ENCODE measurements around the gene SIRT4. TPM values are rescaled to one million over a fixed set of nuclear protein-coding genes. Genes with fewer than 3 reads are reported as not detected.
A peak's percentile ranks its signal among the peaks of the same experiment; 100 is the strongest.
"Not testable (repeated sequence)": the region's sequence is repeated elsewhere in the genome, so short reads cannot be mapped to it uniquely, and the experiment has no call there.

SIRT4 gene, protein sequence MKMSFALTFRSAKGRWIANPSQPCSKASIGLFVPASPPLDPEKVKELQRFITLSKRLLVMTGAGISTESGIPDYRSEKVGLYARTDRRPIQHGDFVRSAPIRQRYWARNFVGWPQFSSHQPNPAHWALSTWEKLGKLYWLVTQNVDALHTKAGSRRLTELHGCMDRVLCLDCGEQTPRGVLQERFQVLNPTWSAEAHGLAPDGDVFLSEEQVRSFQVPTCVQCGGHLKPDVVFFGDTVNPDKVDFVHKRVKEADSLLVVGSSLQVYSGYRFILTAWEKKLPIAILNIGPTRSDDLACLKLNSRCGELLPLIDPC
- total RNA-seq, result 0.87 and 3.2 TPM in 2 replicates

DNA sequence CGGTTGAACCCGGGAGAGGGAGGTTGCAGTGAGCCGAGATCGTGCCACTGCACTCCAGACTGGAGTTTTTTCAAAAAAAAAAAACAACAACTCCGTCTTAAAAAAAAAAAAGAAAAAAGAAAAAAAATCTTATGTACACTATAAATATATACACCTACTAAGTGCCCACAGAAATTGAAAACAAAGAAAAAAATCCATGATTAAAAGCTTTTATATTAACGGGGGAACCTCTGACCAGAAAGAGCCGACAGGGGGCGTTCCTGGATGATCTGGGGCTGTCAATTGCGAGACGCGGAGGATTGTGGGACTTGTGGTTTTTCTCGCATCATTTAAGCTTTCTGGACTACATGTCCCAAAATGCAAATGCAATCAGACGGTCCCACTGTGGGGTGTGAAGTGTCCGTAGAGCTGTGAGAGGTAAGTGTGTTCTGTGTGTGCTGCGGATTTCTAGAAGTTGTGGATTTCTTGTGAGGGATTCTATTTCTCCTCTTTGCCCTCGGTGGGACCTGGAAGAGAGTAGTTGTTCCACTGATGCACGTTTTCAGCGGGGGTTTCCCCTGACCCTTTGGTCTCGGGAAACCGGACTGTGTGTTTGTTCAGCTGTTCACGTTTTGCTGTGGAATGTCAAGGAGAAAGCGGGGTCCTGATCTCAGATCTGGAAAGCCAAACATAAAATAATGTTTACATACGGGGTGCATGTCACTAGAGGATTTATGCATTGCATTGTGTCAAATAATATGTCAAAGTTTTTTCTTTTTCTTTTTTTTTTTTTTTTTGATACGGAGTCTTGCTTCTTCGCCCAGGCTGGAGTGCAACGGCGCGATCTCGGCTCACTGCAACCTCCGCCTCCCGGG, at the start of gene SIRT4:
TSS of gene SIRT4 (plus strand) at position 360 of the 854 bp plus-strand sequence. CDS start 1,241 bp downstream, outside the sequence.
- DNase-seq (ENCODE audit: low read depth in 2 of 2), result peak; percentile 95 to 96

DNA sequence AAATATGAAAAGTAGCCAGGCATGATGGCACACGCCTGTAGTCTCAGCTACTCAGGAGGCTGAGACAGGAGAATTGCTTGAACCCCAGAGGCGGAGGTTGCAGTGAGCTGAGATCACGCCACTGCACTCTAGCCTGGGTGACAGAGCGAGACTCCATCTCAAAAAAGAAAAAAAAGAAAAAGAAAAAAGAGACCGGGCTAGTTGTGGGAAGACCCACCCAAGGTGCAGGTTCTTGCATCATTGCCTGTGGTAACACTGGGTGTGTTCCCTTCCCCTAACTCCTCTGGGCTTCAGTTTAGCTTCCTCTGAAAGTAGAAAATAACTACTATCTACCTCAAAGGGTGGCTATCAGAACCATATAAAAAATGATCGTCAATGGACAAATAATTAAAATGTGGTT, 48.8 kb upstream of the SIRT4 start:
- DNase-seq (ENCODE audit: low read depth in 2 of 2), result not testable (repeated sequence)

DNA sequence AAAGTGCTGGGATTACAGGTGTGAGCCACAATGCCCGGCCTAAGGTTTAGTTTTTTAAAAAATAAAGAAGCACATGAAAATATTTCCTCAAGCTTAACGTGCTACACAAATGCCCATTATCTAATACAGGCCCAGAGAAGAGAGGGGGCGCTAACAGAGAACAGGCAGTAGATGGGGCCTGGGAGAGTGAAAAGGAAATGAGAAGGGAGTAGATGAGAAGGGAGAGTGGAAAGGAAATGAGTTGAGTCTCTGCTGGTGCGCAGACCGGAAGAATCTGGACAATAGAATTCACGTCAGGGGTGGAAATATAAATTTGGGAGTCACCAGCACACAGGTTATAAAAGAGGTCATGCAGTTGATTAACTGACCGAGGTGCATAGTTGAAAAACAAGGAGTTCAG, 47.3 kb upstream of the SIRT4 start:
- peak; percentile 96 for DNase-seq (ENCODE audit: low read depth in 2 of 2)

DNA sequence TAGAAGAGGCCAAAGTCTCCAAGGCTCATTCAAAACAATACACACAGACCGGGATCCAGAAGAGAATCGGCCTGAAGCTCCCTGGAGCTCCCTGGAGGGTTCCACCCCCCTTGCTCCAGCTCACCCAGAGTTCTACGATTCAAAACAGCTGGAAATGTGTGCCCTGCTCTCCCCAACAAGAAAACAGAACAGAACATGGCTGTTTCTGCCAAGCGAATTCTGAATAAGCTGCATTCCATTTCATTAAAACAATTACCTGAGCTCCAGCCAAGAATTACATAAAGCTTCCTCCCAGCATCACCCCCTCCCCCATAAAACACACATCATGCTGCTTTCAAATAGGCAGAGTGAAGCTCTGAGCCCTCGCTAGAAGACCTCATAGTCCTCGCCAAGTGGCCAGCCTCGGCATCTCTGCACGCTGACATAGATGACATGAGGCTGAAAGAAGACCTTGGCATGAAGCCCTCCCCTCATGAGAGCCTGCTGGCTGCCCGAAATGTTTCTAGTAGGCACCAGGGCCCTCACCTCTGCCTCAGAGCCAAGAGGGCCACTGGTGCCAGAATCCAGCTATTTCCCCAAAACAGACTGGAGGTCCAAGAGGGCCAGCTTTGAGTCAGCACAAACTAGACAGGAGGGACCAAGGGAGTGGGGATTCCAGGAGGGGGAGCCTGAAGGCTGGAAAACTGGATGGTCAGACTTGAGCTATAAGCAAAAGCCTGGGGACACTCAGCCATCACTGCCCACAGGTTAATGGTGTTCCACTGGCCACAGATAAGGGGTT, 44.9 kb upstream of the SIRT4 start:
- DNase-seq (ENCODE audit: low read depth in 2 of 2), result peak; percentile 97 to 98

DNA sequence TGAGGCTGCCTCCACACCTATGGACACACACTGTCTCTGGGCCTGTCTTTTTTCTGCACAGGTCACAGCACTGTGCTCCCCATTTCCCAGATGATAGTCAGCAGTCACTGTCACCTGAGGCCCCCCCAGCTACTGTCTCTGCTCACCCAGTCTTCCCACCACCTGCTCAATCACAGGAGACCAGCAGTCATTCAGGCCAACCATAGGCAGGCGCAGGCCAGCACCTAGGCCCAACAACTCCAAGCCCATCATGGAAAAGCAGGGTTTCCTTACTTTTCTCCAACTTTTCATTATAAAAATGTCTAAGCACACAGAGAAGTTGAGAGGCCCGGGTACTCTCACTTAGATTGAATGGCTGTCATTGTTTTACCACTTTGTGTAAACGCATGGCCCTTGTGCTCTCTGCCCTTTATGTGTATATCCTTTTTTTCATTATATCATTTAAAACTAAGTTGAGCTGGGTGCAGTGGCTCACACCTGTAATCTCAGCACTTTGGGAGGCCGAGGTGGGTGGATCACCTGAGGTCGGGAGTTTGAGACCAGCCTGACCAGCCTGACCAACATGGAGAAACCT, 43.7 kb upstream of the SIRT4 start:
- no peak for DNase-seq (ENCODE audit: low read depth in 2 of 2)

DNA sequence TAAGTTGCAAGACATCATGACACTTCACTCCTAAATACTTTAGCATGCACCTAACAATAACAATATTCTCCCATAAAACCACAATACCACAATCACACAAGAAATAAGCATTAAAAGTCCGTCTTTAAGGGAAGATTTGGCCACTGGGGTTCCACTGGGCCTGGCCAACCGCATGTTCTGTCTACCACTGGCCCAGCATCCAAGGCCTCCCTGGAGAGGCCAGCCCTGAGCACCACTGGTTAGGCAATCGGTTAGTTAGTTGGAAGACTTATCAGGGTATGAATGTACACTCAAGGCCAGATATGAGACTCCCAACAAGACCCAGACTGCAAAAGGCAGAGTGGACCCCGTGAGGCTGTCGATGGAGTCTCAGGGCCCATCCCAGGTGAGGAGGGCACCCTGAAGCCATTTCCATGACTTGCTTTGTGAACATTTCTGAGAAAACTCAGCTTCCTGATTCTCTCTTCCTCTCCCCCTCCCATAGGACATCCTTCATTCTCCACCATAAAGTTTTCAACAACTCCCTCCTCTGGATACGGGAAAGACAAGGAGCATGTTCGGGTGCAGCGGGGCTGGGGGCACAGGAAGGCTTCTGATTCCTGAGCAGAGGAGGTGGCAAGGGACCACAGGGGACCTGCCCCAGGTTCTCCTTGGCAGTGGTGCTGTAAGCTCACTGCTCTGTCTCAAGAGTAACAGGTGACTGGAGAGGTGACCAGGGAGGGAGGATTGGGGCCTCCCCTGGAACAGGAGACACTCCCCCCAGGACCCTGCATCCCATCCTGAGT, 42.5 kb upstream of the SIRT4 start:
- DNase-seq (ENCODE audit: low read depth in 2 of 2), result peak in 1 of 2 donors; percentile 17

DNA sequence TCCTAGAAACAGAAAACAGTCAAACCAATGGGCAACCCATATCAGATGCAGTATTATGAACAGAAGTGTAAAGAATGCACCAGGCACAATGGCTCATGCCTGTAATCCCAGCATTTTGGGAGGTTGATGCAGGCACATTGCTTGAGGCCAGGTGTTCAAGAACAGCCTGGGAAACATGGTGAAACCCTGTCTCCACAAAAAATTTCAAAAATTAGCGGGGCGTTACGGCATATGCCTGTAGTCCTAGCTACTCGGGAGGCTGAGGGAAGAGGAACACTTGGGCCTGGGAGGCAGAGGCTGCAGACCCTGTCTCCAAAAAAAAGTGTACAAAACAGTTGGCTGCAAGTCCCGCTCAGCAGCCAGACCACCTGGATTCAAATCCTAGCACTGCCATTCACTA, 41.5 kb upstream of the SIRT4 start:
- no peak for DNase-seq (ENCODE audit: low read depth in 2 of 2)

DNA sequence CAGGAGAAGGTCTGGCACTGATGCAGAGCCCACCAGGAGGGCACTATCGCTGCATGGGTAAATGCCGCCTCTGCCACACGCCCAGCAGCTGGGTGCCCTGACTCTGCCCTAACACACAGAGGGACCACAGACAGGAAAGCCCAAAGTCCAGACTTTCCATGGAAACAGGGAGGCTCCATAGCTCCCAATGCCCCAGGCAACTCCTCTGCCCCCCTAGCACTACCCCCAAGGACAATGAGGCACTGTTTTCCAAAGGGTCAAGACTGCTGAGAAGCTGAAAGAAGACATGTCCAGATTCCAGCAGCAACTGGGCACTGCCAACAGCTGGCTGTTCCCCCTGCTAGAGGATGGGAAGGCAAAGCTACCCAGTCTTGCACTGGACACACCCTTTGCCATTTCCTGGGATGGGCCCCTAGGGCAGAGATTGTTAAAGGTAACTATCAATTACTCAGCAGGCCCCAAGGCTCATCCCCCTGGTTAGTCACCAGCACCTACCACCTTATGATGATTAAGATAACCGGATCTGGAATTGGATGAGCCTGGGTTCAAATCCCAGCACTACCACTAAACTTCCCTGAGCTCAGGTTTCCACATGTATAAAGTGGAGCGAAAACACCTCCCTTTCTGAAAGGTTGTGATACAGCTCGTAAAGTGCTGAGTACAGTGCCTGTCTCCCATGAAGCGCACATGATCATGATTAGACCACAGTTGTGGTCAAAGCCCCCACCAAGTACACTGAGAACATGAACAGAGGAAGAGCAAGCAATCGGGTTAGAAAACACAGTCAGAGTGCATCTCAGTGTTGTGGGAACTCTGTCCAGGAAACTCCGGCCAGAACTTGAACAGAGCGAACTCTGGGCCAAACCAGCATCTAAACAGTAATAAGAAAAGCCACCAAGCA, 39.9 kb upstream of the SIRT4 start:
- DNase-seq (ENCODE audit: low read depth in 2 of 2), result peak; percentile 28 to 53

DNA sequence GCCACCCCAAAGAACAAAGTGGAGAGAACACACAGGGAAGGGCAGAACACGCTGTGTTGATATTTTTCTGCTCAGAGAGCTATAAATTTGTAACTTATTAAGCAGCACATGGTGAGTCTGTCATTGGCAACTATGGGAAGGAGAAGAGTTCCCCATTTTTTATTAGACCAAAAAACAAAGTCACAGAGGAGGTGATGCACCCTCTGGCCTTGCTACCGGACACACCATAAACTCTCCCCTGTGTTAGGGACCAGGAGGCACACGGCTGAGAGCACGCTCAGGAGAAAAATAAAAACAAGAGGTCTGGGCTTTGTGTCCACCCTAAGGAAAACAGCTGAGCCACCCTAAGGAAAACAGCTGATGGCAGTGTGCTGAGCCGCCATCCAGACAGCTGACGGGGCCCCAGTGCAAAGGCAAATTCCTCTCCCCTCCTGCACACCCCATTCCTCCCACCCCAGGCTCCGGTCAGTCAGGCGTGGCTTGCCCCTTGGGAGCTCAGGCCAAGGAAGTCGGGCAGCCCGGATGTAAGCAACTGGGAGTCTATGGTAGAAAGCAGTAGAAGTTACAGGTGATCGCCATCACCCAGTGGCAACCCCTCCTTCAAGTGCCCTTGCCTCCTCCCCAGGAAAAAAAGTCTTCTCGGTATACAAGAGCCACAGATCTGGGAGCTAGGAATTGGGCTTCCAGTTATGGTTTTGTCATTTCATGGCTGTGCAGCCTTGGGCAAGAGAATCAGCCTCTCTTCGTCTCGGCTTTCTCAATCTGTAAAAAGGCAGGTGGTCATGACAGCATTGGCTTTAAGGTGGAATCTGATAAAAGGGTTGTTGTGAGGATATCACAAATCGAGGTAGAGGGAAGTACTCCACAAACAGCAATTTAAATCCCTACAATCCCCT, 39.0 kb upstream of the SIRT4 start:
- peak; percentile 15 to 48 for DNase-seq (ENCODE audit: low read depth in 2 of 2)

DNA sequence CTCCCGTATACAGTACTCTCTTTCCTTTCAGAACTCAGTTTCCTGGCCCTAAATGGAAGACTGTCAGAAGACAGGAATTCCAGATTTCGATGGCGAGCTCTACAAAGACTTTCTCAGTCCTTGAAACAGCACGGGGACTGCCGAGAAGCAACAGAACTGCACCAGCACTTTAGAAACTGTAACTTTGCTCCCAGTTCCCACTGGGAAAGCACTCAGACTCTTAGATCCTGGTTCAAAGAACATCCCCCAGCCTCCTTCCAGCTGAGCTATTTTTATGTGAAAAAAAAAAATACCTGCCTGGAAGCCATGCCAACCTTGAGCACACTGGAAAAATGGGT, 38.4 kb upstream of the SIRT4 start:
- DNase-seq (ENCODE audit: low read depth in 2 of 2), result peak; percentile 18 to 43

DNA sequence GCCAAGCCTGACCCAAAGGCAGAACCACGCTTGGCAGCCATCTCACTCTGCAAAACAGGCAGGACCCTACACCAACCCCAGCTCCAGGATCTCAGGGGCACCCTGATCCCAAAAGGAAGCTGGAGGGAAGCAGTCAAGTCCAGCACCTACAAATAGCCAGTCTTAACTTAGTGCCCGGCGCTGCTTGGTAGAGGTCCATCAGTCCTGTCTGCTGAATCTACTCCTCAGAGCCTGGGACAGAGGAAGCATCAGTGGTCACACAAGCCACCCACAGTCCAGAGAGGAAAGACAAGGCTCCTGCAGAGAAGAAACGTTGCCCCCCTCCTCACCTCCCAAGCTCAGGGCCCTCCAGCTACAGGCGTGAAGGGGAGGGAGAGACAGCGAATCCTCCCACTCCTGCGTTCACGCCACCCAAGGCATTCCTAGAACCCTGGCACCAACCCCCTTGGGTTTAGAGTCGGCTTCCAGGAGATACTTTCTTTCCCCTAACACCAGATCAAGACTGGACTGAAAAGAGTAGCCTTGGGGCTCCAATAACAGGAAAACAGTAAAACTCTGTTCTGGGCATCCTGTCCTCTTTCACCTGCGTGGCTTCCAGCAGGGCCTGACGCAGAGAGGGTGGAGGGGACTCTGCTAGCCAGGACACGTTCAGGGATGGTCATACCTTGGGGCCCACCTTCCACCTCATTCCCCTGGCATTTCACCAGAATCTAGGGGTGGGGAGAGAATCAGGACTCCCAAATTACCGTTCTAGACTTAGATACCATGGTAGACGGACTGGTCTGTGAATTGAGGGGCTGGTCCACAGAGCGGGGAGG, 37.8 kb upstream of the SIRT4 start:
- DNase-seq (ENCODE audit: low read depth in 2 of 2), result peak; percentile 48 to 53

DNA sequence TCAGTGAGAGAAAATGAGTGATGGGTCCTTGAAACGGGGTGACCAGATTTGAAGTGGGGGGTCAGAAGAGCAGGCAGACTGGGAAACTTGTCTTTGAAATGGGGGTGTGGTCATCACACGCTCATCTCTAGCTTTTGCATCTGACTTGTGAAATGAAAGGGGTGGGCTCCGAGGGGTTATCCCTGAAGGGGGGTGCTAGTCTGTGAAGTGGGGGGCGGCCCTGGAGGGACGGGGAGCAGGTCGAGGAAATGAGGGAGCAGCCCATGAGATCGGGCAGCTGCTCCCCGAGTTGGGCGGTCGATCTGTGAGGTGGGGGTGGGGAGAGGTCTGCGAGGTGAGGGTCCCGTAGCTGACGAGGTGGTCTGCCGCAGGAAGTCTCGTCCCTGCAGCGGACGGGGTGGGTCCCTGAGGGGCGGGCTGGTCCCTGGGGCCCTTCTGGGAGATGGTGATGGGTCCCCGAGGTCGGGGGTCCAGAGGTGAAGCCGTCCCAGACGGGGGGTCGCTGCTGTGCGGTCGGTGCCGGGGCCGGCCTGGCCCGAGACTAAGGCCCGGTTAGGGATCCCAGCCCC, 37.1 kb upstream of the SIRT4 start:
- DNase-seq (ENCODE audit: low read depth in 2 of 2), result peak; percentile 19 to 36

DNA sequence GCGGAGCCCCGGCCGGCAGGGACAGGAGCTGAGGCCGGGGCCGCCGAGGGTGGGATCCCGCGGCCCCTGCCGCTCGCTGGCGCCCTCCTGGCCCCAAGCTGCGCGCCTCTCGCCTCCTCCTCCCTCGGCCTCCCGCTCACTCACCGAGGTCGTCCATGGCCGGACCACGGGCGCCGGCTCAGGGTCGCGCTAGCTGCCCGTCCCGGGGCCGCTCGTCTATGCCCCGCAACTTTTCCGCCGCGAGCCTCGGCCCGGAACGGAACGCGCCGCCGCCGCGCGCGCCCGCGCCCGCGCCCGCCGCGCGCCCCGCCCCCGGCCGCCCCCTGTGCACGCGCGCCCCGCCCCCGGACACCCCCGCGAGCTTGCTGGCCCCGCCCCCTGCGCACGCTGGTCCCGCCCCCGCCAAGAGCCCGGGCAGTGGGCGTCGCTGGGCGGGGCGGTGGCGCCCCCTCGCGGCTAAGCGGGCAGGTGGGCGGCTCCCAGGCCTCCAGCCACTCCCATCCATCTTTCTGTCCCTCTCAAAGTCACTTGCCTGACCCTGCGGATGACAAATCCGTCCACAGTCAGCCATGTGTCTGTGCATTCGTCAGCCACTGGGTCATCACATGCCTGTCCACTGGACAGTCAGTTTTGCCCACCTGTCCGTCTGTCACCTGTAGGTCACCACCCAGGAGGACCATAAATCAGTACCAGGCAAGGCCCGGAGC, 36.5 kb upstream of the SIRT4 start, which contains the start of gene PXN:
TSS of gene PXN (minus strand) at position 258 of the 707 bp plus-strand sequence. CDS start at position 157, 101 bp downstream.
- DNase-seq (ENCODE audit: low read depth in 2 of 2), result peak; percentile 91 to 93

DNA sequence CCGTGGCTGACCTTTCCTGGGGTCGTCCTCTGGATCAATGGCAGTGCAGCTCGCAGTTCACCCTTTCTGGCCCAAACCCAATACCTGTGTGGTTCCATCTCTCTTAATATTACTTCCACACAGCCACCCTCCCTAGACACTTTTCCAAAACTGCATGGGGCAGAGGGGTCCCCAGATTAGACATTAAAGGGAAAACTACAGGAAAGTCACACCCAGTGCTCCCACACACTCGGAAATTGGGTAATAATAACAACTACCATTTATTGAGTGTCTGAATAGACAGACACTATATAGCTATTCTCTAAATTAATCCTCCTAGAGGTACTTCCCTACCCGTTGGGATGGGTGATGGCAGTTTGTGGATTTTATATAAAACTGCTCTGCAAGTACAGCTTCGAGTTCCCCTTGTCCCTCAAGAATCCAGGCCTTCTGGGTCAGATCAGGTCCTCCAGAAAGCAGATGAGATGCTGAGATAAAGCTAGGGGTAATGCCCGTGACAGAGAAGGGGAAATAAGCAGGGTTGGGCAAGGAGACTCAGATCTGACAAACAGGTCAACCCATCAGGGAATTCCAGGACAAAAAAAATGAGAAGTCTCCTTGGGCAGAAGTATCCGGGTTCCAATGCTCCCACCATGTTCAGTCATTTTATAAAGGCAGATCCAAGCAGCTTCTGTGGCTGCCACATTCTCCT, 35.8 kb upstream of the SIRT4 start:
- DNase-seq (ENCODE audit: low read depth in 2 of 2), result no peak

DNA sequence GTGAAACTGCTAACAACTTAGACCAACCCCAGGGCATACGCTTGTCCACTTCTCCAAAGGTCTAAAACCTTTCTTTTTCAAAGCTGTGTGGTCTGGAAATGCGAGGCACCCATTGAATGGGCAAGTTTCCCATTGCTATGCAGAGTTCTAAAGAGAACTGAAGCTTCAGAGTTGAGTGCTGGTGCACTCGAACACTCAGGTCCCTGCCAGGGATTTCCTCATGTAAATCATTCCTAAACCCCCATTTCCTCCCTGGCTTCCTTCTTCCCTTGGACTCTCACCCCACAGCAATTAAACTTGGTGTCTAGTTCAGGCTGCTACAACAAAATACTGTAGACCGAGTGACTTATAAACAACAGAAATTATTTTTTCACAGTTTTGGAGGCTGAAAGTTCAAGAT, 34.4 kb upstream of the SIRT4 start:
- DNase-seq (ENCODE audit: low read depth in 2 of 2), result peak; percentile 68 to 72

DNA sequence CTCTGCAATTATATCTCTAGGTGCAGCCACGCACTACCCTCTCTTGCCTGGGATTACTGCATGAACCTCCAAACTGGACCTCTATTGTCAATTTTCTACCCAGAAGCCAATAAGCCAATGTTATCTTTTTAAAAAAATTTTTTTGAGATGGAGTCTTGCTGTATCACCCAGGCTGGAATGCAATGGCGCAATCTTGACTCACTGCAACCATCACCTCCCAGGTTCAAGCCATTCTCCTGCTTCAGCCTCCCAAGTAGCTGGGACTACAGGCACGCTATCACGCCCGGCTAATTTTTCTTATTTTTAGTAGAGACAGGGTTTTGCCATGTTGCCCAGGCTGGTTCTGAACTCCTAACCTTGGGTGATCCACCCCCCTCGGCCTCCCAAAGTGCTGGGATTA, 25.4 kb upstream of the SIRT4 start:
- DNase-seq (ENCODE audit: low read depth in 2 of 2), result no peak
